ENCODE results near the gene HSPB8.

Gene HSPB8

GRCh38 chr12:119178544-119179334 lies at the start of gene HSPB8:
TSS of gene HSPB8 (plus strand) at chr12:119178931. CDS start at chr12:119179313, 382 bp downstream.
- no peak for DNase-seq

GRCh38 chr12:119129827-119130434 lies 48.8 kb upstream of the HSPB8 start:
- no peak for DNase-seq

- DNase-seq = no peak
Measured at GRCh38 chr12:119130523-119130922, 48.2 kb upstream of the HSPB8 start.

- DNase-seq = no peak
Measured at GRCh38 chr12:119134284-119135072, 44.3 kb upstream of the HSPB8 start.

- no peak for DNase-seq
Measured at GRCh38 chr12:119136811-119137410, 41.8 kb upstream of the HSPB8 start.

- no peak for DNase-seq
Measured at GRCh38 chr12:119139448-119139847, 39.3 kb upstream of the HSPB8 start.

GRCh38 chr12:119145367-119145766 lies 33.4 kb upstream of the HSPB8 start:
- DNase-seq = no peak

- DNase-seq = no peak
Measured at GRCh38 chr12:119147847-119148448, 30.8 kb upstream of the HSPB8 start.

GRCh38 chr12:119149270-119149669 lies 29.5 kb upstream of the HSPB8 start:
- no peak for DNase-seq

GRCh38 chr12:119151445-119152026 lies 27.2 kb upstream of the HSPB8 start:
- no peak for DNase-seq

GRCh38 chr12:119153477-119154434 lies 25.0 kb upstream of the HSPB8 start:
- DNase-seq = no peak

- no peak for DNase-seq
Measured at GRCh38 chr12:119154435-119154818, 24.3 kb upstream of the HSPB8 start.

- no peak for DNase-seq
Measured at GRCh38 chr12:119156401-119157044, 22.2 kb upstream of the HSPB8 start.

- no peak for DNase-seq
Measured at GRCh38 chr12:119157528-119157927, 21.2 kb upstream of the HSPB8 start.

GRCh38 chr12:119157978-119158377 lies 20.8 kb upstream of the HSPB8 start:
- no peak for DNase-seq

- DNase-seq = no peak
Measured at GRCh38 chr12:119158402-119158801, 20.3 kb upstream of the HSPB8 start.

- DNase-seq = no peak
Measured at GRCh38 chr12:119159844-119160243, 18.9 kb upstream of the HSPB8 start.

- DNase-seq = no peak
Measured at GRCh38 chr12:119167902-119168301, 10.8 kb upstream of the HSPB8 start.

GRCh38 chr12:119168721-119169120 lies 10.0 kb upstream of the HSPB8 start:
- DNase-seq = no peak

- DNase-seq = no peak
Measured at GRCh38 chr12:119169150-119169549, 9.6 kb upstream of the HSPB8 start.

- DNase-seq = no peak
Measured at GRCh38 chr12:119171291-119171690, 7.4 kb upstream of the HSPB8 start.
